Cardiac fibroblast (primary cell): ENCODE data around the gene ARAP2.

ENCODE experiments used
- DNase-seq, 2 donors: peaks; one replicate each; pipeline versions ENCODE4 v3.0.0 to v3.0.0-alpha.2; 2010; ENCODE audit warnings: low read depth in 2 of 2
- H3K4me3 ChIP-seq, 2 donors: replicated peaks in 1 of 2; 1 replicate in 1 of 2; 2 replicates in 1 of 2; pipeline ENCODE4 v1.5.1; 2011; ENCODE audit warnings: low read depth in 2 of 2, low read length in 2 of 2, mild to moderate bottlenecking in 2 of 2, moderate library complexity in 1 of 2
- TF ChIP-seq, protein P1 (sequence below): IDR thresholded peaks from one replicate; pipeline ENCODE4 v1.5.1; 2011; ENCODE audit warnings: low read depth, mild to moderate bottlenecking, low read length, inconsistent platforms

The ARAP2 gene

DNA sequence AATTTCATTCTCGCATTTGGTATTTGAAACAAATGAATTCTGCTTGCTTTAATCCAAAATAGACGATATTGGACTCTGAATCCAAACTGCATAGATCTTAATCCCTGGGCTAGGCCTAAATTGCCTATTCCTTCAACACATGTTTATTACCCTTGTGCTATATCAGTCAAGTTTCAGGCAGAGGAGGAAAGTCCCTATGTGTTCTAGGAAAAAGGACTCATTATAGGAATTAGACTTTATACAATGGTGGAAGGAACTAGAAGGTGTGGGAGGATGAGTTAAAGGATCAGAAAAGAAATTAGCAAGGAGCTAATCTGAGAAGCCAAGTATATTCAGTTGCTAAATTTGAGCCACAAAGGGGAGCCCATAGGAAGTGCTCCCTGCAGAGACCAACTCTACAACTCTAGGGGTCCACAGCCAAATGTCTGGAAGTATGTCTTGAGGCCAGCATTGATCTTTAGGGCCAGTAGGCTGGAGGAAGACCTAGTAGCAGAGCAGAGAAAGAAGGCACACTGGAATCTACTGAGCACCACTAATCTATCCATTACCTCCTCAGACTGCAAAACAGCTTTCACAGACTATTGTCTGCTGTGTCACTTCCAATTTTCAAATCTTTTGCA lies 20.0 kb upstream of the ARAP2 start:
- TF ChIP-seq, protein P1, sequence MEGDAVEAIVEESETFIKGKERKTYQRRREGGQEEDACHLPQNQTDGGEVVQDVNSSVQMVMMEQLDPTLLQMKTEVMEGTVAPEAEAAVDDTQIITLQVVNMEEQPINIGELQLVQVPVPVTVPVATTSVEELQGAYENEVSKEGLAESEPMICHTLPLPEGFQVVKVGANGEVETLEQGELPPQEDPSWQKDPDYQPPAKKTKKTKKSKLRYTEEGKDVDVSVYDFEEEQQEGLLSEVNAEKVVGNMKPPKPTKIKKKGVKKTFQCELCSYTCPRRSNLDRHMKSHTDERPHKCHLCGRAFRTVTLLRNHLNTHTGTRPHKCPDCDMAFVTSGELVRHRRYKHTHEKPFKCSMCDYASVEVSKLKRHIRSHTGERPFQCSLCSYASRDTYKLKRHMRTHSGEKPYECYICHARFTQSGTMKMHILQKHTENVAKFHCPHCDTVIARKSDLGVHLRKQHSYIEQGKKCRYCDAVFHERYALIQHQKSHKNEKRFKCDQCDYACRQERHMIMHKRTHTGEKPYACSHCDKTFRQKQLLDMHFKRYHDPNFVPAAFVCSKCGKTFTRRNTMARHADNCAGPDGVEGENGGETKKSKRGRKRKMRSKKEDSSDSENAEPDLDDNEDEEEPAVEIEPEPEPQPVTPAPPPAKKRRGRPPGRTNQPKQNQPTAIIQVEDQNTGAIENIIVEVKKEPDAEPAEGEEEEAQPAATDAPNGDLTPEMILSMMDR, result no peak
- no peak overlapping the region for H3K4me3 ChIP-seq
- DNase-seq, result no peak

DNA sequence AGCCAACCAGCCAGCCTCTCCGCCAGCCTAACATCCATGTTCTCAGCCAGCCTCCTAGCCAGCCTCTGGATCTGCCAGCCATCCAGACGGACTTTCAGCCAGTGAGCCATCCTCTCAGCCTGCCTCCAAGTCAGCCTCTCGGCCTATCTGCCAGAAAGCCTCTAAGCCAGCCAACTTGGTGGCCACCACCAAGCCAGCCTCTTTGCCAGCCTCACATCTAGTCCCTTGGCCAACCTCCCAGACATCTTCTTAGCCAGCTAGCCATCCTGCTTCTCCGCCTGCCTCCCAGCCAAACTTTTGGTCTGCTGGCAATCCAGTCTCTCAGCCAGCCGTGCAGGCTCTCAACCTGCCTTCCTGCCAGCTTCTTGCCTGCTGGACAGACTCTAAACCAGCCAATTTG lies 16.4 kb upstream of the ARAP2 start:
- no peak overlapping the region for H3K4me3 ChIP-seq
- TF ChIP-seq, protein P1, result no peak
- DNase-seq, result no peak

DNA sequence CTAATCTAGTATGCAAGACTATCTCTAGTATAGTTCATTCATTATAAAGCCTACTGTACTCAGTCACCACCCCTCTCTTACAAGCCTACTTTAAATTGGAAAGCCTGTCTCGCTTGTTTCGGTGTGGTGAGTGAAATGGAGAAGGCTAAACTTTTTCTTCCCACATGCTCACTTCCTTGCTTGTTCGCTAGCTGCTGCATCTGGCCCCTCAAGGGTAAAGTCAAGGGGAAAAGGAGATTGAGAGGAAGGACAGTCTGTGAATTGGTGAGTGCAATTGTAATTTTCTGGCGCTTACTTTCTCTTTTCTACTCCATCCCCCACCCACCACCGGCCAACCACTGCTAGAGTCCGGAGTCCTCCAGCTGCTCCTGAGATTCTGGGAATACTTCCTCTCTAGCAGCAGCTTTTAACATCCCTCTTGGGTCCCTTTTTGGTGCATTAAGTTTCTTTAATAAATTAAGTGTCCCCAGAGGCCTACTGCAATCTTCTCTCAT lies 12.1 kb upstream of the ARAP2 start:
- DNase-seq, result no peak
- TF ChIP-seq, protein P1, result no peak
- no peak overlapping the region for H3K4me3 ChIP-seq

DNA sequence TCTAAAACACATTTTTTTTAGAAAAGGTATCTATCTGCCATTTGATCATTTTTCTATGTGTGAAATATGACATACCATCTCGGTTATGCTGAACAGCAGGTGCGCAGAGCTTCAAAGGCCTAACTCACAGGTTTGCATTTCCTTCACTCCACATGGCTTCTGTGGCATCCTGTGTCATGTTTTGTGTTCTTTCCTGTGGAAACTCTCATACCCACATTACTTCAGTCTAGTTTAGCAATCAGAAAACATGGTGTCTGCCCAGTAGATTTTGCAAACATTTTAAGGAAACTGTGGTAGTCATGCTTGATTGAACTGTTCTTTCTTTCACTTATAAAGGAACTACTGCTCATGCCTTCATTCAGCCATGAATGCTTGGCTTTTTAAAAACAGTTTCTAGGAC lies 11.3 kb upstream of the ARAP2 start:
- no peak for DNase-seq
- H3K4me3 ChIP-seq, result no peak overlapping the region
- TF ChIP-seq, protein P1, result no peak

DNA sequence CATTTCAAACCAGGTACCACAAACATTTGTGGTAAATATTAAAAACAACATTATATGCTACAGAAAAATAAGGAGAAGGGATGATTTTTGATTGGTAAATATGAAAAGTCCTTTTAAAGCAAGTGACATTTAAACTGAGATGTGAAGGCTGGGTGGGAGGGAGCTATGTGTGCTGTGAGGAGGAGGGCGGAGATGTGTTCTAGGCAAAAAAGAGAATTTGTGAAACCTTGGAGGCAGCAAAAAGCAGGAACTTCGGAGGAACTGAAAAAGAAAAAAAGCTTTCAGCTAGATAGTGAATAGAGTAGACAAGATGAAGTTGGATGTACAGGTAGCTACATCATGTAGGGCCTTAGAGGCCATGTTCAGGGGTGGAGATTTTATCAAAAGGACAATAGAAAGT lies 10.1 kb upstream of the ARAP2 start:
- TF ChIP-seq, protein P1, result no peak
- DNase-seq, result no peak
- no peak overlapping the region for H3K4me3 ChIP-seq

DNA sequence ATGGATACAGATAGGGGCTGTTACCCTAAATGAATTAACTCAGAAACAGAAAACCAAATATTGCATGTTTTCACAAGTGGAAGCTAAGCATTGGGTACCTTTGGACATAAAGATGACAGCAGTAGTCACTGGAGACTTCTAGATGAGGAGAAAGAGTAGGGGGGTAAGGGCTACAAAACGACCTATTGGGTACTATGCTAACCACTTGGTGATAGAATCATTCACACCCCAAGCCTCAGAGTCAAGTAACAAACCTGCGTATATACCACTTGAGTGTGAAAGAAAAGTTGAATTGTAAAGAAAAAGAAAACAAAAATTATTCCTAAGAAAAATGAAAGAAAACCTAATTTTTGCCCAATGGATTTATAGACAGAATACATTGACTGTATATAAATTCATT lies 7.7 kb upstream of the ARAP2 start:
- no peak overlapping the region for H3K4me3 ChIP-seq
- TF ChIP-seq, protein P1, result no peak
- DNase-seq, result no peak

DNA sequence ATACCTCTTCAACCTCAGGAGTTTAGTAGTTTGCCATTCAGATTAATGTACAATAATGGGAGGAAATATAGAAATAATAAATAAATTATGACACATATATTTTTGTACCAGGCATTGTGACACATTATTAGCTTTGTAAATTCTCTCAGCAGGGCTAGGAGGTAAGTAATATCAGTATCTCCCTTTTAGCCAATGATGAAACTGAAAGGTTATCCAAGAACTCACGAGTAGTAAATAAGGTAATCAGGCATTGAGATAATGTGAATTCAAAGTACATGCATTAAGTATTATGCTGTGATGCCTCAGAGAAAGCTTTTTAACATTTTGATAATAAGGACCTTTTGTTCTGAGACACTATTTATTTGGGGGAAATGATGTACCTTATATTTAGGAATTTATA lies 5.3 kb upstream of the ARAP2 start:
- TF ChIP-seq, protein P1, result no peak
- no peak for DNase-seq
- H3K4me3 ChIP-seq, result no peak overlapping the region
